ENCODE data around the gene CKAP2. TPM values are rescaled to one million over a fixed set of nuclear protein-coding genes. Genes with fewer than 3 reads are reported as not detected.

Gene CKAP2
- total and polyA plus RNA-seq, 2 of the 8 experiments (the other 6 are each of a cell fraction or from before 2014, with no cell fraction given), result 8.3 to 70.7 TPM

DNA sequence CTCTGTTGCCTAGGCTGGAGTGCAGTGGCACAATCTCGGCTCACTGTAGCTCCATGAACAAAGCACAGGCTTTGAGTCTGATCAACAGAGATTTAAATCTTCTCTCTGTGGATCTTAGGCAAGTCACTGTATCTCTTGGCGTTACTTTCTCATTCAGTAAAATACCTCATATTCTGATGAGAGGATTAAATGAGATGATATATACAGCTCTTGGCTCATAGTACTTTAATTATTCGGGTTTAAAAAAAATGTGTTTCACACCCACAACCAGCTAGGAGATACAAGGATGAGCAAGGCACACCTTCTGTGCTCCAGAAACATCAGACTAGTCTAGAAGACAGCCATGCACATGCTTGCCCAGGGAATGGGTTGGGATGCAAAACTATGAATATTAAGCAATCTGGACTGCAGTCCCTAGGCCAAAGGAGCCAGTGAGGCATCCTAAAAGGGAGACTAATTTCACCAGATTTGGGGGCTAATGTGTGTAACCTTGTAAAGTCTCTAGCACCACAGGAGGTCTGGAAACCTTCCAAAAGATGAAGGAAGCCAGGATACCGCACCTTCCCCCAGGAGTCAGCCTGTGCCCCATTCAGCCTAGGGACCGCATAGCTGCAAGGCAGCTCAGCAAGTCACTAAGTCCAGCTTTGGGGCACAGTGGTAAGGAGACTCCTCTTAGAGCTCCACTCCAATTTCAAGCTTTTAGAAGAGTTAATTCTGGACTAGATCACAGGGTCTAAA, 7.3 kb upstream of the CKAP2 start:
- H2BK12ac ChIP-seq (ENCODE audit: low read depth, low read length), result no peak overlapping the region
- no peaks in the 10 kb centered on the region for H3K9me3 ChIP-seq (ENCODE audit: insufficient read depth in 2 of 2, low read depth in 1 of 2, low read length in 1 of 2)
- no peaks in the 10 kb centered on the region for H3K27me3 ChIP-seq (replicated peaks in 1 of 4; ENCODE audit: control insufficient read depth in 3 of 4, extremely low read depth in 1 of 4, insufficient read depth in 3 of 4, low read length in 3 of 4)
- H3K27ac ChIP-seq (ENCODE audit: low read depth, low read length), result no peak overlapping the region
- peaks cover 0 to 4% (median 0%) of the 10 kb centered on the region in 4 experiments; a peak in 1 of 8 replicates for H3K36me3 ChIP-seq (ENCODE audit: control insufficient read depth in 2 of 4, insufficient read depth in 4 of 4, low read length in 3 of 4)
- peaks cover 0 to 3% (median under 1%) of the 10 kb centered on the region in 4 experiments; a peak in 3 of 7 replicates for H3K4me1 ChIP-seq (replicated peaks in 1 of 4; ENCODE audit: control insufficient read depth in 3 of 4, insufficient read depth in 4 of 4, low read length in 3 of 4)
- no peak overlapping the region for H2BK5ac ChIP-seq (ENCODE audit: low read depth, low read length)
- no peak overlapping the region for H4K5ac ChIP-seq (ENCODE audit: insufficient read length, low read depth, low read length)
- H3K14ac ChIP-seq (ENCODE audit: insufficient read length), result no peak overlapping the region
- no peak for FAIRE-seq
- H2BK20ac ChIP-seq (ENCODE audit: low read length), result no peak overlapping the region
- no peak for DNase-seq (ENCODE audit: low read depth in 1 of 2, low spot score in 2 of 2)
- POLR2A ChIA-PET (ENCODE audit: partially characterized antibody), result interaction anchor here (0.7 kb wide), 1 partner anchor 31 kb away, joined by 3 read pairs; no protein-coding TSS in a partner anchor
- H3K4me2 ChIP-seq (ENCODE audit: insufficient read depth in 1 of 2, low read depth in 2 of 2, low read length in 2 of 2), result no peak overlapping the region
- no peak overlapping the region for H3K23ac ChIP-seq (ENCODE audit: insufficient read length)
- H3K23me2 ChIP-seq (ENCODE audit: low read depth, low read length), result peaks cover 4% of the 10 kb centered on the region; the same call in 1 of the 2 replicates
- H3K56ac ChIP-seq (replicated peaks; ENCODE audit: insufficient read length, low read depth, low read length), result no peak overlapping the region
- H4K20me1 ChIP-seq (replicated peaks in 1 of 2; ENCODE audit: control insufficient read depth in 1 of 2, insufficient read depth in 2 of 2, low read length in 2 of 2), result peaks cover 0 to 6% of the 10 kb centered on the region in 2 experiments
- no peak overlapping the region for H2BK120ac ChIP-seq (replicated peaks; ENCODE audit: low read depth, low read length)
- no peak overlapping the region for H3K9ac ChIP-seq (replicated peaks in 1 of 4; ENCODE audit: extremely low read depth in 1 of 4, low read depth in 3 of 4, low read length in 3 of 4)
- no peak overlapping the region for H2AK5ac ChIP-seq (ENCODE audit: low read depth, low read length)
- H4K91ac ChIP-seq (replicated peaks; ENCODE audit: insufficient read length, low read length), result no peak overlapping the region
- H3K79me2 ChIP-seq (ENCODE audit: control insufficient read depth in 1 of 2, insufficient read depth in 2 of 2, low read length in 2 of 2), result peaks cover 0 to 38% of the 10 kb centered on the region in 2 experiments; a peak in 2 of 4 replicates
- peaks cover 7% of the 10 kb centered on the region for H3K79me1 ChIP-seq (ENCODE audit: low read depth, low read length)
- CTCF ChIA-PET (ENCODE audit: partially characterized antibody), result interaction anchor here (0.6 to 1.7 kb wide), 6 partner anchors 32 to 445 kb away, joined by 3 to 9 read pairs (median 3); no protein-coding TSS in a partner anchor
- no peak overlapping the region for H4K8ac ChIP-seq (ENCODE audit: extremely low read depth, insufficient read depth, low read length)
- no peak overlapping the region for H2BK15ac ChIP-seq (ENCODE audit: low read length)
- no peak overlapping the region for H3K4me3 ChIP-seq (ENCODE audit: extremely low read depth in 1 of 4, insufficient read depth in 2 of 4, low read depth in 3 of 4, low read length in 4 of 4)
- H2AFZ ChIP-seq (ENCODE audit: low read length), result no peak overlapping the region
- TF ChIP-seq POU5F1 (IDR thresholded peaks at IDR 0.05; ENCODE audit: low read depth, low read length), result no peak
- TF ChIP-seq CREB1 (IDR thresholded peaks at IDR 0.05), result no peak
- no peak for TF ChIP-seq RFX5 (IDR thresholded peaks at IDR 0.05; ENCODE audit: borderline replicate concordance, low read depth, low read length)
- TF ChIP-seq JUND (IDR thresholded peaks at IDR 0.05; ENCODE audit: low read length), result no peak
- no peak for TF ChIP-seq SIRT6 (IDR thresholded peaks at IDR 0.05; ENCODE audit: low read length)
- H3K4ac ChIP-seq (replicated peaks; ENCODE audit: insufficient read length, low read depth, low read length), result no peak overlapping the region
- no peak overlapping the region for H3K18ac ChIP-seq (ENCODE audit: extremely low read depth, low read length)
- WGBS, 2 experiments (ENCODE audit: extremely low coverage in 1 of 2, insufficient coverage in 1 of 2, insufficient read length in 1 of 2, insufficient replicate concordance in 2 of 2, low coverage in 1 of 2, low lambda C conversion rate in 2 of 2, missing lambda C conversion rate in 1 of 2), result 91% methylated on average over 5 of the region's 5 CpGs; no CpG with 5 or more reads in 1 of the 2 experiments

Data from H1 (cell line).